ENCODE results near the gene UBA1. TPM values are rescaled to one million over a fixed set of nuclear protein-coding genes. Genes with fewer than 3 reads are reported as not detected.

UBA1 gene
- total and polyA plus RNA-seq, 2 of the 8 experiments (the other 6 are each of a cell fraction or from before 2014, with no cell fraction given), result 313 to 458 TPM

- no peak overlapping the region for H3K14ac ChIP-seq (ENCODE audit: insufficient read length)
- H3K56ac ChIP-seq (replicated peaks; ENCODE audit: insufficient read length, low read depth, low read length), result no peak overlapping the region
- H3K18ac ChIP-seq (ENCODE audit: extremely low read depth, low read length), result no peak overlapping the region
- FAIRE-seq, result no peak
- POLR2A ChIA-PET (ENCODE audit: partially characterized antibody), result interaction anchor here (1.3 to 1.9 kb wide), 2 partner anchors 9 to 11 kb away, joined by 3 to 7 read pairs; no protein-coding TSS in a partner anchor
- no peak overlapping the region for H3K9ac ChIP-seq (replicated peaks in 1 of 4; ENCODE audit: extremely low read depth in 1 of 4, low read depth in 3 of 4, low read length in 3 of 4)
- peaks cover 5 to 28% (median 20%) of the 10 kb centered on the region in 4 experiments; a peak in 5 of 8 replicates for H3K36me3 ChIP-seq (ENCODE audit: control insufficient read depth in 2 of 4, insufficient read depth in 4 of 4, low read length in 3 of 4)
- no peaks in the 10 kb centered on the region for H3K27me3 ChIP-seq (replicated peaks in 1 of 4; ENCODE audit: control insufficient read depth in 3 of 4, extremely low read depth in 1 of 4, insufficient read depth in 3 of 4, low read length in 3 of 4)
- no peaks in the 10 kb centered on the region for H3K79me2 ChIP-seq (ENCODE audit: control insufficient read depth in 1 of 2, insufficient read depth in 2 of 2, low read length in 2 of 2)
- no peak overlapping the region for H3K23ac ChIP-seq (ENCODE audit: insufficient read length)
- H2AFZ ChIP-seq (ENCODE audit: low read length), result no peak overlapping the region
- no peaks in the 10 kb centered on the region for H3K9me3 ChIP-seq (ENCODE audit: insufficient read depth in 2 of 2, low read depth in 1 of 2, low read length in 1 of 2)
- H2BK20ac ChIP-seq (ENCODE audit: low read length), result no peak overlapping the region
- no peak overlapping the region for H2BK5ac ChIP-seq (ENCODE audit: low read depth, low read length)
- no peak overlapping the region for H2BK12ac ChIP-seq (ENCODE audit: low read depth, low read length)
- H2BK120ac ChIP-seq (replicated peaks; ENCODE audit: low read depth, low read length), result no peak overlapping the region
- H3K4me2 ChIP-seq (ENCODE audit: insufficient read depth in 1 of 2, low read depth in 2 of 2, low read length in 2 of 2), result no peak overlapping the region
- no peak overlapping the region for H4K5ac ChIP-seq (ENCODE audit: insufficient read length, low read depth, low read length)
- no peak overlapping the region for H4K8ac ChIP-seq (ENCODE audit: extremely low read depth, insufficient read depth, low read length)
- no peaks in the 10 kb centered on the region for H4K20me1 ChIP-seq (replicated peaks in 1 of 2; ENCODE audit: control insufficient read depth in 1 of 2, insufficient read depth in 2 of 2, low read length in 2 of 2)
- H3K27ac ChIP-seq (ENCODE audit: low read depth, low read length), result no peak overlapping the region
- no peaks in the 10 kb centered on the region for H3K23me2 ChIP-seq (ENCODE audit: low read depth, low read length)
- DNase-seq (ENCODE audit: low read depth in 1 of 2, low spot score in 2 of 2), result no peak
- H2BK15ac ChIP-seq (ENCODE audit: low read length), result no peak overlapping the region
- H3K4me1 ChIP-seq (replicated peaks in 1 of 4; ENCODE audit: control insufficient read depth in 3 of 4, insufficient read depth in 4 of 4, low read length in 3 of 4), result no peaks in the 10 kb centered on the region
- H3K4me3 ChIP-seq (ENCODE audit: extremely low read depth in 1 of 4, insufficient read depth in 2 of 4, low read depth in 3 of 4, low read length in 4 of 4), result no peak overlapping the region
- H3K79me1 ChIP-seq (ENCODE audit: low read depth, low read length), result no peaks in the 10 kb centered on the region
- CTCF ChIA-PET (ENCODE audit: partially characterized antibody), result interaction anchor here (1.0 kb wide), 1 partner anchor 34 kb away, joined by 3 read pairs; no protein-coding TSS in a partner anchor
- H3K4ac ChIP-seq (replicated peaks; ENCODE audit: insufficient read length, low read depth, low read length), result no peak overlapping the region
- no peak overlapping the region for H2AK5ac ChIP-seq (ENCODE audit: low read depth, low read length)
- WGBS, 2 experiments (ENCODE audit: extremely low coverage in 1 of 2, insufficient coverage in 1 of 2, insufficient read length in 1 of 2, insufficient replicate concordance in 2 of 2, low coverage in 1 of 2, low lambda C conversion rate in 2 of 2, missing lambda C conversion rate in 1 of 2), result 91% methylated on average over 6 of the region's 6 CpGs; no CpG with 5 or more reads in 1 of the 2 experiments
- no peak overlapping the region for H4K91ac ChIP-seq (replicated peaks; ENCODE audit: insufficient read length, low read length)
- TF ChIP-seq RXRA (IDR thresholded peaks at IDR 0.05; ENCODE audit: insufficient read depth, low read depth, low read length) (no peak), SP2 (IDR thresholded peaks at IDR 0.05; ENCODE audit: low read length) (no peak), SUZ12 (IDR thresholded peaks at IDR 0.05; ENCODE audit: low read length) (no peak), POU5F1 (IDR thresholded peaks at IDR 0.05; ENCODE audit: low read depth, low read length) (no peak), POLR2A (IDR thresholded peaks at IDR 0.05; ENCODE audit: control extremely low read depth in 1 of 2, low read depth in 2 of 2, low read length in 2 of 2) (no peak), BRCA1 (IDR thresholded peaks at IDR 0.05; ENCODE audit: low read depth, low read length) (no peak), RBBP5 (IDR thresholded peaks at IDR 0.05; ENCODE audit: borderline replicate concordance, low read depth, low read length) (no peak), SP4 (IDR thresholded peaks at IDR 0.05; ENCODE audit: low read length) (no peak), EZH2 (IDR thresholded peaks at IDR 0.05; ENCODE audit: low read depth, low read length, severe bottlenecking) (no peak), POLR2AphosphoS5 (IDR thresholded peaks at IDR 0.05; ENCODE audit: low read depth, low read length) (no peak), BCL11A (IDR thresholded peaks at IDR 0.05; ENCODE audit: low read depth in 2 of 2, low read length in 2 of 2) (no peak), E2F6 (IDR thresholded peaks at IDR 0.05) (no peak), SIX5 (IDR thresholded peaks at IDR 0.05; ENCODE audit: low read depth, low read length) (no peak), CBX8 (IDR thresholded peaks at IDR 0.05; ENCODE audit: borderline replicate concordance, low read depth, low read length) (no peak), KDM5A (IDR thresholded peaks at IDR 0.05; ENCODE audit: low read length) (no peak), TBP (IDR thresholded peaks at IDR 0.05; ENCODE audit: low read depth, low read length) (no peak)
These were observed 54.9 kb downstream of the UBA1 start for GRCh38 chrX:47248576-47248975.

Data from H1 (cell line).